SU-DHL-6 (cell line): ENCODE results near the gene C1QTNF8.

Source experiments
- H2AFZ ChIP-seq: fragments of 200-600 bp; sonication (generic); 2 replicates; pipeline ENCODE4 v1.6.1; 2014; ENCODE audit warnings: low read depth, mild to moderate bottlenecking, moderate library complexity, mixed read lengths, antibody characterized with exemption, low read length; ENCODE audit not compliant: severe bottlenecking
- H3F3A ChIP-seq: fragments of 200-600 bp; shearing (Covaris generic); 2 replicates; pipeline ENCODE4 v1.6.0; 2016; ENCODE audit warnings: antibody characterized with exemption, mild to moderate bottlenecking; ENCODE audit not compliant: insufficient read depth
- H3K27ac ChIP-seq: fragments of 200-600 bp; sonication (generic); 2 replicates; pipeline ENCODE4 v1.5.1; 2016; ENCODE audit warnings: low read depth, mild to moderate bottlenecking, low read length, moderate library complexity, mixed read lengths
- H3K27me3 ChIP-seq: fragments of 200-600 bp; sonication (generic), shearing (Covaris generic); 2 replicates; pipeline ENCODE4 v1.6.0; 2014; ENCODE audit warnings: mild to moderate bottlenecking, low read length
- H3K36me3 ChIP-seq: fragments of 200-600 bp; sonication (generic); 2 replicates; pipeline ENCODE4 v1.6.1; 2014; ENCODE audit warnings: mild to moderate bottlenecking, low read length, mixed read lengths
- H3K4me2 ChIP-seq: fragments of 300-600, 200-600 bp; shearing (Covaris generic), sonication (generic); 2 replicates; pipeline ENCODE4 v1.6.0; 2014; ENCODE audit warnings: low read length, low read depth, mild to moderate bottlenecking; ENCODE audit not compliant: poor library complexity, severe bottlenecking
- H3K4me3 ChIP-seq: fragments of 200-600 bp; sonication (generic); 2 replicates; pipeline ENCODE4 v1.5.1; 2014; ENCODE audit warnings: antibody characterized with exemption, low read length, mild to moderate bottlenecking, mixed read lengths; ENCODE audit not compliant: insufficient read depth, poor library complexity, severe bottlenecking
- H3K79me2 ChIP-seq: fragments of 200-600 bp; sonication (generic); 2 replicates; pipeline ENCODE4 v1.6.1; 2014; ENCODE audit warnings: mild to moderate bottlenecking, low read length, moderate library complexity; ENCODE audit not compliant: insufficient read depth
- H3K9ac ChIP-seq: fragments of 200-600 bp; sonication (generic); 2 replicates; pipeline ENCODE4 v1.7.0; 2014; ENCODE audit warnings: mild to moderate bottlenecking, low read length
- H3K9me2 ChIP-seq: fragments of 200-600 bp; sonication (generic); replicated peaks from 2 replicates; pipeline ENCODE4 v1.6.1; 2014; ENCODE audit warnings: low read length; ENCODE audit not compliant: insufficient read depth
- H3K9me3 ChIP-seq: fragments of 200-600 bp; sonication (generic); 2 replicates; pipeline ENCODE4 v1.6.1; 2014; ENCODE audit warnings: low read length, mixed read lengths; ENCODE audit not compliant: insufficient read depth
- H4K20me1 ChIP-seq: fragments of 200-600 bp; sonication (generic); 2 replicates; pipeline ENCODE4 v1.6.1; 2014; ENCODE audit warnings: low read depth, mild to moderate bottlenecking, antibody characterized with exemption, low read length, moderate library complexity, mixed read lengths
- CTCF ChIP-seq: fragments of 200-600 bp; sonication (generic); IDR thresholded peaks from one replicate; pipeline ENCODE4 v1.5.1; 2017; ENCODE audit warnings: antibody characterized with exemption, mild to moderate bottlenecking, low read length, moderate library complexity; ENCODE audit not compliant: insufficient read depth, poor library complexity, severe bottlenecking
- EZH2phosphoT487 ChIP-seq: fragments of 200-600 bp; sonication (generic), shearing (Covaris generic); conservative IDR thresholded peaks from 2 replicates; pipeline ENCODE4 v1.6.1; 2018; ENCODE audit warnings: mild to moderate bottlenecking, antibody characterized with exemption, low read length, moderate library complexity, mixed read lengths

C1QTNF8 gene

DNA sequence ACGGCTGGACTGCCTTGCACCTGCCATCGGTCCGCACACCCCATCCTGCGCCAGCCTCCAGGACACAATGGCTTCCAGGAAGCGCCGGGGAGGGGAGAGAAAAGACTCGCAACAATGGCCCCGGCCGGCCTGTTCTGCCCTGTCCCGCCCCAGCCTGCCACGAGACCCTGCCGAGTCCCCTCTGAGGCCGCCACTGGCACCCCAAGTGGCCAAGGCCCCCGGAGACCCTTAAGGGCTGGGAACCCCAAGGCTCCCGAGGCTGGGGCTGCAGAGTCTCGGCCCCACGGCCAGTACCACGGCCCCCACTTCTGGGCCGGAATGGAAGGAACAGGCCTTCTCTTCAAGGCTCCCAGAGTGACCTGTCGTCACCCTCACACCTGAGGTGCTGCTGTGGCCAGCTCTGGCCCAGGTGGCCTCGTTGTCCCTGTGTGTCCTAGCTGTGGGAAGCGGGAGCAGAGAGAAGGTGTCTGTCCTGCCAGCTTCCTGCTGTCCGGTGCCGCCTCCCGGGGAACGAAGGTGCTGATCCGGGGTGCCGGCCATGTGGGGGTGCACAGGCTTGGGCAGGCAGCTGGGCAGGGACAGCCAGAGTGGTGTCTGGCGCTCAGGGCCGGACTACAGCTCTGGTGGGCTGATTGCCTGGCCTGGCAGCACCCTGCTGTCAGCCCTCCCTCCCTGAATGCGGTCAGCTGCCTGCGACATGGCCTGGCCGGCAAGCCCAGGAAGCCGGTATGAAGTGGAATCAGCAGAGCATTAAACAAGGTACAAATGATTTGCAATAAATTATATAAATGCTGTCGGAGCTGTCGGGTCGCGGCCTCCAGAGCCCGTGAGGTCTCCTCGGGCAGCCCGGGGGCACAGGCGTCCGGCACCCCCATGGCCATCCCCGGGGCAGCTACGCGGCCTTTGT, 48.7 kb upstream of the C1QTNF8 start:
- no peak overlapping the region for H3K4me2 ChIP-seq
- no peak overlapping the region for H2AFZ ChIP-seq
- H3K27me3 ChIP-seq = no peaks in the 10 kb centered on the region
- no peak overlapping the region for H3K27ac ChIP-seq
- no peaks in the 10 kb centered on the region for H4K20me1 ChIP-seq
- TF ChIP-seq EZH2phosphoT487 (no peak), CTCF (no peak)
- H3K9me2 ChIP-seq = no peaks in the 10 kb centered on the region
- H3K9me3 ChIP-seq = no peaks in the 10 kb centered on the region
- no peaks in the 10 kb centered on the region for H3K79me2 ChIP-seq
- no peak overlapping the region for H3K9ac ChIP-seq
- H3F3A ChIP-seq = no peaks in the 10 kb centered on the region
- no peaks in the 10 kb centered on the region for H3K36me3 ChIP-seq
- H3K4me3 ChIP-seq = no peak overlapping the region

DNA sequence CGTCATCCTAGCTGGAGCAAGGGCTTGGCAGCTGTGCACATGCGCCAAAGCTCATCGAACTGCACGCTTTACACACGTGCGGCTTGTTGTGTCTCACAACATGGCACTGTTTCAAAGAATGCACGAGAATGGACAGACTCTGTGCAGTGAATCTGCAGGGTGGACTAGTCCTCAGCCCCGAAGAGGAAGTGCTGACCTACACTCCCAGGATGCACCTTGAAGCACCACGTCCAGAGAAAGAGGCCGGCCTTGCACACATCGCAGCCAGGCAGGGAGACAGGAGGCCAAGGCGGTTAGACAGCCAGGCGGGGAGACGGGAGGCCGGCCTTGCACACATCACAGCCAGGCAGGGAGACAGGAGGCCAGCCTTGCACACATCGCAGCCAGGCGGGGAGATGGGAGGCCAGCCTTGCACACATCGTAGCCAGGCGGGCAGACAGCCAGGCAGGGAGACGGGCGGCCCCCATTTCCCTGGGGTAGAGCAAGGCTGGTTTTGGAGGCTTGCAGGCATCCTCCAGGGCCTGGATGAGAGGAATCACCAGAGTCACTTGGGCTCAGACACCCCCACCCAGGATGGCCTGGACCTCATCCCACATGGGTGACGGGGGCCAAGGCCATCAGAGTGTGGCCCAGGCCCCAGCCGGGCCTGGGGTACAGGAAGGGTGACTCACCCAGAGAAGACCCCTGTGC, 47.9 kb upstream of the C1QTNF8 start:
- Histone ChIP-seq H3K4me3 (no peak overlapping the region), H3K79me2 (no peaks in the 10 kb centered on the region), H3K27ac (no peak overlapping the region), H3K9ac (no peak overlapping the region), H2AFZ (no peak overlapping the region), H3K27me3 (no peaks in the 10 kb centered on the region), H3K36me3 (no peaks in the 10 kb centered on the region), H3F3A (no peaks in the 10 kb centered on the region), H4K20me1 (no peaks in the 10 kb centered on the region), H3K9me2 (no peaks in the 10 kb centered on the region), H3K9me3 (no peaks in the 10 kb centered on the region), H3K4me2 (no peak overlapping the region)
- TF ChIP-seq CTCF (no peak), EZH2phosphoT487 (no peak)

DNA sequence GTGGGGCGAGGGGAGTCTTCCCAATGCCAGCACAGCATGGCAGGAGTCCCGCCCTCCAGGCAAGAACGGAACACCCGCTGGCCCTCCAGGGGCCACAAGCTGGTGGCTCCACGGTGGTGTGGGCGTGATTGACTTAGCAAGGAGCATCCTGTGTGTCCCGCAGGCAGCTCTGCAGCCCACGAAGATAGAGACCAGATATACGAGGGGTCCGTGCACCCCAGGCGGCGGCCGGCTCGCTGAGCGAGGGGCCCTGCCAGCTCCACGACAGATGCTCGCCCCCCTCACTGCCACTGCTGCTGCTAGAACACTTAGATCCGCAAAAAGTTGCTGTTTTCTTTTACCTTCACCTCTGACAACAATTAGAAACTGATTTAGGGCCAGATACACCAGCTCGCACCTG, 46.9 kb upstream of the C1QTNF8 start:
- H3K4me3 ChIP-seq = no peak overlapping the region
- no peaks in the 10 kb centered on the region for H3F3A ChIP-seq
- no peak overlapping the region for H3K4me2 ChIP-seq
- no peaks in the 10 kb centered on the region for H3K9me3 ChIP-seq
- H3K9me2 ChIP-seq = no peaks in the 10 kb centered on the region
- no peak overlapping the region for H3K27ac ChIP-seq
- TF ChIP-seq CTCF (no peak), EZH2phosphoT487 (no peak)
- no peaks in the 10 kb centered on the region for H3K36me3 ChIP-seq
- H3K27me3 ChIP-seq = no peaks in the 10 kb centered on the region
- no peak overlapping the region for H3K9ac ChIP-seq
- H4K20me1 ChIP-seq = no peaks in the 10 kb centered on the region
- no peak overlapping the region for H2AFZ ChIP-seq
- H3K79me2 ChIP-seq = no peaks in the 10 kb centered on the region
